Brain microvascular endothelial cell (primary cell): ENCODE results near the gene SFSWAP.
"Not testable (repeated sequence)": the region's sequence is repeated elsewhere in the genome, so short reads cannot be mapped to it uniquely, and the experiment has no call there.

Experiments used
- DNase-seq: peaks from one replicate; pipeline ENCODE4 v3.0.0-alpha.2; 2020
- H3K27ac ChIP-seq: fragments of 250-450 bp; sonication (Bioruptor Pico); 2 replicates; pipeline ENCODE4 v1.5.1; 2020; ENCODE audit warnings: mild to moderate bottlenecking, moderate library complexity
- H3K27me3 ChIP-seq: fragments of 250-450 bp; sonication (Bioruptor Pico); replicated peaks from 2 replicates; pipeline ENCODE4 v1.5.1; 2020; ENCODE audit warnings: mild to moderate bottlenecking
- H3K36me3 ChIP-seq: fragments of 250-450 bp; sonication (Bioruptor Pico); replicated peaks from 2 replicates; pipeline ENCODE4 v1.5.1; 2020; ENCODE audit warnings: mild to moderate bottlenecking
- H3K4me3 ChIP-seq: 2 replicates; pipeline ENCODE4 v1.5.1; 2011; ENCODE audit warnings: low read depth, mild to moderate bottlenecking, control low read depth, low read length, moderate library complexity
- CTCF ChIP-seq: IDR thresholded peaks from 2 replicates; pipeline ENCODE4 v1.5.1; 2011; ENCODE audit warnings: low read depth, mild to moderate bottlenecking, moderate library complexity, low read length, control low read depth, inconsistent platforms; ENCODE audit errors: missing control alignments
- in situ Hi-C: cut with HindIII; loops from 2 replicates; pipeline ENCODE4 v1.10.0; 2017; ENCODE audit warnings: low sequenced_read_pairs, low pct_ligation_motif_present

The SFSWAP gene

GRCh38 chr12:131808744-131809371 lies 98.0 kb downstream of the SFSWAP start:
- in situ Hi-C loops = no loop called here
- DNase-seq = no peak
- Histone ChIP-seq H3K36me3 (no peaks in the 10 kb centered on the region), H3K27ac (no peak overlapping the region), H3K4me3 (no peak overlapping the region), H3K27me3 (no peaks in the 10 kb centered on the region)
- TF ChIP-seq CTCF = no peak

- H3K27ac ChIP-seq, H3K27me3 ChIP-seq, in situ Hi-C loops, H3K4me3 ChIP-seq, H3K36me3 ChIP-seq, DNase-seq: not testable (repeated sequence)
These were observed 98.8 kb downstream of the SFSWAP start for GRCh38 chr12:131809476-131810254.

- Histone ChIP-seq H3K27ac (no peak overlapping the region), H3K27me3 (no peaks in the 10 kb centered on the region), H3K4me3 (no peak overlapping the region), H3K36me3 (no peaks in the 10 kb centered on the region)
- TF ChIP-seq CTCF = no peak
- in situ Hi-C loops = no loop called here
- no peak for DNase-seq
These were observed 99.8 kb downstream of the SFSWAP start for GRCh38 chr12:131810726-131811125.

GRCh38 chr12:131815131-131815530 lies 104.2 kb downstream of the SFSWAP start:
- Histone ChIP-seq H3K27ac (no peak overlapping the region), H3K36me3 (no peaks in the 10 kb centered on the region), H3K4me3 (no peak overlapping the region), H3K27me3 (no peaks in the 10 kb centered on the region)
- in situ Hi-C loops = no loop called here
- no peak for DNase-seq
- TF ChIP-seq CTCF = no peak

GRCh38 chr12:131816495-131816894 lies 105.6 kb downstream of the SFSWAP start:
- no peaks in the 10 kb centered on the region for H3K27me3 ChIP-seq
- no peak overlapping the region for H3K27ac ChIP-seq
- no peak for TF ChIP-seq CTCF
- no peak overlapping the region for H3K4me3 ChIP-seq
- H3K36me3 ChIP-seq = no peaks in the 10 kb centered on the region
- DNase-seq = no peak
- in situ Hi-C loops = no loop called here

GRCh38 chr12:131817241-131817640 lies 106.4 kb downstream of the SFSWAP start:
- Histone ChIP-seq H3K27me3 (no peaks in the 10 kb centered on the region), H3K27ac (no peak overlapping the region), H3K36me3 (no peaks in the 10 kb centered on the region), H3K4me3 (no peak overlapping the region)
- no peak for TF ChIP-seq CTCF
- in situ Hi-C loops = no loop called here
- DNase-seq = no peak
